Measurements from ENCODE around the gene SSTR5.
"Not testable (repeated sequence)": the region's sequence is repeated elsewhere in the genome, so short reads cannot be mapped to it uniquely, and the experiment has no call there.

The SSTR5 gene

GRCh38 chr16:1076801-1077576 is 4.4 kb downstream of the SSTR5 start:
- DNase-seq = no peak

- DNase-seq = no peak
These were observed 5.5 kb downstream of the SSTR5 start for GRCh38 chr16:1077877-1078578.

- DNase-seq = no peak
These were observed 6.1 kb downstream of the SSTR5 start for GRCh38 chr16:1078579-1079021.

- no peak for DNase-seq
These were observed 6.8 kb downstream of the SSTR5 start for GRCh38 chr16:1079341-1079740.

GRCh38 chr16:1079786-1080525 is 7.4 kb downstream of the SSTR5 start:
- no peak for DNase-seq

DNA sequence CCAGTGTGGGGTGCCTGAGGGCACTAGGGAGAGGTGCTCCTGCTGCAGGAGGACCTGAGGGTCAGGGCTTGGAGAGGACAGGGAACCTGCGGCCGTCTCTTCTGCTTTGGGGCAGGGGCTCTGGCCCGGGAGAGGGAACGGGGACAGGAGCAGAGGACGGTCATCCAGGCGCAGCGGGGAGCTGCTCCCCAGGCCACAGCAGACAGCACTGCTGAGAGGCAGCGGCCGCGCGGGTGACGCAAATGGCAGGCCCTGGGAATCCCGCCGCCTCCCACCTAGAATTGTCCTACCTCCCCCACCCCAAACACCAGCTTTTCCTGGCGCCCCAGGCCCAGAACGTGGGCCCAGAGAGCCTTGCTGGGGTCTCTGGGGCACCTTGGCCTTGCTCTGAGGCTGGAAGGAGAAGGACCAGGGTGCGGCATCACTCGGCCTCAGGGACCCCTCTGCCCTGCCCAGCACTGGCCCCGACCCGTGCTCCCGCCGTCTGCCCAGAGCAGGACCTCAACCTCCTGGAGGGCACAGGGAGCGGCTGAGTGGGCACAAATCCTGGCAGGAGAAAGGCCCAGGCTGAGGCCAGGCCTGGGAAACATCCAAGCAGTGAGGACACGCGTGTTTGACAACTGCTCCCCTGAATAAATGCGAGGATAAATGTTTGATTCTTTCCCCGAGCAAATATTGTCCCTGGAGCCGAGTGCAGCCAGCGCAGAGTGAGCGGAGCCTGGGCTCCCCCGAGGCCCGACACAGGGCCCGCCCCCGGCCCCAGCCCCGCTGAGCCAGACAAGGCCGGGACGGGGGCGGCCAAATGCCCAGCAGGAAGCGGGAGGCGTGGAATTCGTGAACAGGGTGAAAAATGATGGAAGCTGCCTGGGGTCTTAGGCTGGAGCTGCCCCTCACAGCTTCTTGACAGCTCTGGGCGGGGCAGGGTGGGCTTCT is 8.5 kb downstream of the SSTR5 start:
- no peak for DNase-seq

DNA sequence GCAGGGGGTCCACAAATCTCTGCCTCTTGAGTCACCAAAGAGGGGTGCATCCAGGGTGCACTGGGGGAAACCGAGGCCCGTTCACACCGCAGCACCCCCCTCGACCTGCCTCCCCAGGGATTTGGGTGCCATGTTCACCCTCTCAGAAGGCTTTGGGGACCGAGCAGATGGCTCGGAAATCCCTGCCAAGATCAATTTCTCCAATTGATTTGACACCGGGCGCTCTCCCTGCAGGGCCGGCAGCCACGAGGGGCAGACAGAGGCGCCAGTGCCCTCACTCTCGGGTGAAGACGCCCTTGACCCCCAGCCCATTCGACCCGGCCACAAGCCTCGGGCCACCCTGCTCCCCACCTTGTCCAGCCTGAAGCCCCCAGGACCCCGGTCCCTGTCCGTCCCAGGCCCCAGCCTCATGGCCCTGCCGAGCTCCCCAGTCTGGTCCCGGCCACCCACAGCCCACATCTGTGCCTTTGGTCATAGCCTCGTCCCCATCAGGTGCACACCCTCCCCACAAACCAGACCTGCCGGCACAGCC is 9.3 kb downstream of the SSTR5 start:
- no peak for DNase-seq

GRCh38 chr16:1082266-1082951 is 9.9 kb downstream of the SSTR5 start:
- no peak for DNase-seq

DNA sequence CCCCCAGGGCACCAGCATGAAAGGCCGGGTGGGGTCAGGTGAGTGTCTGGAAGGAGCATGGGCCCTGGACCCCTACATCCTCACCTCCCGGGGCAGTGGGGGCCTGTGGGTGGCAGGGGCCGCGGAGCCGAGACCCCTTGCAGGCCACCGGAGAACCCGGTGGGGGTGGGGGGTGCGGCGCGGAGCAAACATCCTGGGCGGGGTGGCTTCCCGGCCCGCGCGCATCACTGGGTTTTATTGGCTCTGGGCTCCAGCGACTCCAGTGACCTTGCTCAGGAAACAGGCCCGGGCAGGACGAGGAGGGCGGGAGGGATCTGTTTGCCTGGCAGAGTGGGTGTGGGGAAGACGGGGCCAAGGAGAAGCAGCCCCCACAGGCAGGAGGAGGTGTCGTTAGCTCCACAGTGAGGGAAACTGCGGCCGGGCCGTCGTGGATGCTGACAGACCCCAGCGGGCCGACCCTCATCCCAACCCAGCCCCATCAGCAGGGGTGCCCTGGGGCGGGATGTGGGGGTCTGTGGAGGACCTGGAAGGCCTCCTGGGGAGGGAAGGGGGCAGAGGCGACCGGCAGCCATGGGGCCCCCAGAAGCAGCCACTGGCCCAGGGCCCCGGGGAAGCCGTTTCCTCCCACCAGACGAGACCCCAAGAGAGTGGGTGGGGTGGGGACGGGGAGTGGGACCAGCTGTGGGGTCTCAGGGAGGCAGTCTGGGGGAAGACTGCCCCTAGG is 10.6 kb downstream of the SSTR5 start:
- DNase-seq = no peak

DNA sequence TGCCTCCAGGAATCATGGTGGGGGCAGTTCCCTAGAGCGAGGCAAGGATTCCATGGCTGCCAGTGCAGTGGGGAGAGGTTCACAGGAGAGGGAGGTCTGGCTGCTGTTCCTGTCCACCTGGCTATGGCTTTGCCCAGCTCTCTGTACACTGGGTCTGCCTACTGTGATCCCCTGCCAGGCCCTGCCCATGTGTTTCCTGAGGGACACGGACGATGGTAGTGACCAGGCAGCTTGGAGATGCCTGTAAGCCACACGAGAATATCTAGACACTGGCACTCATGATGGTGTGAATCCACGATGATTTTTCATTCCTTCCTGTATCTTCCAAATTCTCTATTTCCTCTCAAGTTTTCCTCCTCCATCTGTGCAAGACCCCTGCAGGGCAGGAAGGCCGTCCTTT is 12.4 kb downstream of the SSTR5 start:
- no peak for DNase-seq

DNA sequence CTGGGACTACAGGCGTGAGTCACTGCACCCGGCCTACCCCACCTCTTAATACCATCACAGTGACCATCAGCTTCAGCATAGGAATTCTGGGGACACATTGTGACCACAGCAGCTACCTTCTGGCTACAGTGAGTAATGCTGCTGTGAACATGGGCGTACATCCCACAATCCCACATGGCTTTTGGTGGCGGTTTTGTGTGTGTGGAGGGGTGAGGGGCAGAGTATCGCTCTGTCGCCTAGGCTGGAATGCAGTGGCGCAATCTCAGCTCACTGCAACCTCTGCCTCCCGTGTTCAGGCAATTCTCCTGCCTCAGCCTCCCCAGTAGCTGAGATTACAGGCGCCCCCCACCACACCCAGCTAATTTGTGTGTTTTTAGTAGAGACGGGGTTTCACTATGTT is 13.9 kb downstream of the SSTR5 start:
- not testable (repeated sequence) for DNase-seq

- no peak for DNase-seq
These were observed 16.0 kb downstream of the SSTR5 start for GRCh38 chr16:1088295-1089170.

DNA sequence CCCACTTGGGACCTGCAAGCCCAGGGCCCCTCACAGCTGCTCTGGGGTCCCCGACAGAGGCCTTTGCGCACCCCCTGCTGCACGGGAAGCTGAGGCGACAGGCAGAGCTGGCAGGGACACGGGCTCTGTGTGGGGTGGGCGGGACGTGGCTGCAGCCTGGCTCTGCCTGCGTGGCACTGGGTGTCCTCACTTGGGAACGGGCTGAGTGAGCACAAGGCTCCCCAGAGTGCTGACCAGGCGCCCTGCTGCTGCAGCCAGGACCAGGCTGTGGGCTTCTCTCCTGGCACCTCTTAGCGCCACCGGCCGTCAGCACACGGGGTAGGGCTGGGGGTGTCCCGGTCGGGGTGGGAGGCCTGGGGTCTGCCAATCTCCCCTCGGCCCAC is 16.9 kb downstream of the SSTR5 start:
- no peak for DNase-seq

DNA sequence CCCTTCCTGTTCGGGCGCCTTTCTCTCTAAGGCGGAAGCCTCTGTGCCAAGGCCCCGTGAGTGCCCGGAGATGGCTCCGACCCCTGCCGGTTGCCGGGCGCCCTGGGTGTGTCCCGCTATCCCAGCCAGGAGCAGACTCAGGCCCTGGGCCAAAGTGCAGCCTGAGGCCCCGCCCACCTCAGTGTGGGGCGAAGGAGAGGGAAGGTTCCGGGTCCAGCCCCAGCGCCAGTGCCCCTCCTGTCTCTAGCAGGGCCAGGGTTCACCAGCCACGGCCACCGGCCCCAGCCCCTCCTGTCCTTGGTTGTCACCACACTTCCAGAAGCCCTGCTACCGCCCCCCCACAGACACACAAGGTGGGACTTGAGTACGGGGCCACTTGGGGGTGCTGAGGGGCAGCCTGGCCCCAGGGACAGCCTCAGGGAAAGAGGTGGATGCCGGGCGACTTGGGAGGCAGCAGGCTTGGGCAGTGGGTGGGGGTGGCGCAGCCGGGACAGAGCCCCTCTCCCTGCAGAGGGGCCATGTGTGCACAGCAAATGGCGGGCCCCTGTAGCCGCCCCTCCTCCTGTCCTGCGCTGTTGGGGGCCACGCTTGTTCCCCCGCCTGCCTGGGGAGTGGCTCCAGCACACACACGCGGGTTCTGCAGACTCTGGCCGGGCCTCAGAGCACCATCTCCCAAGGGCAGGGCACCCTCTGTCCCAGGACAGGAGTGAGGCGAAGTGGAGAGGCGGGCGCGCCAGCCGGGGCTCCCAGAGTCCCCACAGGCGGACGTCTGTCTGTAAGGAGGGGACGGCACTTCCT is 17.5 kb downstream of the SSTR5 start:
- no peak for DNase-seq

DNA sequence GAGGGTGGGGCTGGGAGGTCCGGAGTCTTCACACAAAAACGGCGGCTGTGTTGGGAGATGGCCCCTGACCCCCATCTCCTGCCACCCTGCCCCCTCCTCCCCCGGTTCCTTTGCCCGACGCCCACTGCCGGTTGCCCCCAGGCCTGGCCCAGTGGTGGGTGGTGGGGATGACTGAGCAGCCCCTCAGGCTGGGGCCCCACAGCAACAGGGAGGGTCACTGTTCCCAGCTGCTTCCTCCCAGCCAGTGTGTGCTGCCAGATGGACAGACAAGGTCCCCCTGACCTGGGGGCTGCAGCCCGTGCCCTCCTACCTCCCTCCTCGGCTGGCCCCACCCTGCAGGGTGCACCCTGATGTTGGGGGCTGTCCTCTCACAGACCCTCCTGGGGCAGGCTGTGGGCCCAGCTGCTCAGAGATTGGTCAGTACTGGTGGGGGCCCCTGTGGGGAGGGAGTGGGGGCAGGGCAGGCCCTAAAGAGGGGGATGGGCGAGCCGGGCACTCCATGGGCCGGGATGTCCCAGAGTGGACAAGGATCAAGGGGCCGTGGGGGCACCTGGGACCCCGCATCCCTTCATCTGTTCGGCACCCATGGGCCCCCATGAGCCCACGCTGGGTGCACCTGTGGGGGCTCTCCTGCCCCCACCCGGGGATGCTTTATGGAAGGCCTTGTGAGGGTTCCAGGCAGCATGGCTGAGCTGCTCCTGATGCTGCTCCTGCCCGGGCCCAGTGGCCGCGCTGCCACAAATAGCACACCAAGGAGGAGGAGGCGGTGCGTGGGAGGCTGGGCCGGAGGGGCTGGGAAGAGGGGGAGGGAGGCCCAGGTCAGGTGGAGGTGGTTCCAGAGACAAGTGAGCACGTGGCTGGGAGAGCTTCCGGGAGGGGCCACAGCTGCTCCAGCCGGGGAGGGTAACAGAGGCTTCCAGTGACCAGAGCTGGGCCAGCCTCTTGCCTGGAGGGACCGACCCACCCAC is 18.4 kb downstream of the SSTR5 start:
- DNase-seq = no peak

DNA sequence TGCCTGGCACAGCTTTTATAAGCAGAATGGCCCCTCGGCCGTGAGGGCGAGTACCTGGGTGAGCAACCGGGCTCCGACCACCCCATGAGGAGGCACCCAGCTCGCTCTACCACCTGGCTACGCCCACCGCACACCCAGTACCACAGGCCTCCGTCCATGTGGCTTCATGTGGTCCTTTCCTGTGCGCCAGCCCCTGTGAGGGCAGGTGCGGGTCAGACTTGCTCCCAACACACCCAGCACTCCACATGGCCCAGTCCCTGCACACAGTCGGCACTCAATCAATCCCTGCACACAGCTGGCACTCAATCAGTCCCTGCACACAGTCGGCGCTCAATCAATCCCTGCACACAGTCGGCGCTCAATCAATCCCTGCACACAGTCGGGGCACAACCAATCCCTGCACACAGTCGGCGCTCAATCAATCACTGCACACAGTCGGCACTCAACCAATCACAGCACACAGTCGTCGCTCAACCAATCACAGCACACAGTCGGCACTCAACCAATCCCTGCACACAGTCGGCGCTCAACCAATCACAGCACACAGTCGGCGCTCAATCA is 19.5 kb downstream of the SSTR5 start:
- no peak for DNase-seq

DNA sequence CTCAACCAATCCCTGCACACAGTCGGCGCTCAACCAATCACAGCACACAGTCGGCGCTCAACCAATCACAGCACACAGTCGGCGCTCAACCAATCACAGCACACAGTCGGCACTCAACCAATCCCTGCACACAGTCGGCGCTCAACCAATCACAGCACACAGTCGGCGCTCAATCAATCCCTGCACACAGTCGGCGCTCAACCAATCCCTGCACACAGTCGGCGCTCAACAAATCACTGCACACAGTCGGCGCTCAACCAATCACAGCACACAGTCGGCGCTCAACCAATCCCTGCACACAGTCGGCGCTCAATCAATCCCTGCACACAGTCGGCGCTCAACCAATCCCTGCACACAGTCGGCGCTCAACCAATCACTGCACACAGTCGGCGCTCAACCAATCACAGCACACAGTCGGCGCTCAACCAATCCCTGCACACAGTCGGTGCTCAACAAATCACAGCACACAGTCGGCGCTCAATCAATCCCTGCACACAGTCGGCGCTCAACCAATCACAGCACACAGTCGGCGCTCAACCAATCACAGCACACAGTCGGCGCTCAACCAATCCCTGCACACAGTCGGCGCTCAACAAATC is 20.2 kb downstream of the SSTR5 start:
- DNase-seq = not testable (repeated sequence)
